Lower leg skin (tissue), 4 donors: ENCODE measurements around the gene FIZ1. TPM values are rescaled to one million over a fixed set of nuclear protein-coding genes. Genes with fewer than 3 reads are reported as not detected.

ENCODE experiments used
- DNase-seq, 2 donors: peaks; one replicate each; pipeline ENCODE4 v3.0.0-alpha.2; 2019; ENCODE audit warnings: low spot score in 2 of 2
- H3K4me3 ChIP-seq: fragments of 200-600 bp; sonication (generic); 2 replicates; pipeline ENCODE4 v1.5.1; 2017; ENCODE audit warnings: mild to moderate bottlenecking, low read depth; ENCODE audit not compliant: poor library complexity, severe bottlenecking
- CTCF ChIP-seq, 3 donors: fragments of 450-650 bp; IDR thresholded peaks; one replicate each; pipeline ENCODE4 v1.5.1; 2016; ENCODE audit warnings: antibody characterized with exemption in 3 of 3, mild to moderate bottlenecking in 3 of 3, moderate library complexity in 2 of 3
- POLR2A ChIP-seq, 2 donors: fragments of 450-650 bp; IDR thresholded peaks; one replicate each; pipeline ENCODE4 v1.6.1; 2016 to 2017; ENCODE audit warnings: antibody characterized with exemption in 2 of 2, mild to moderate bottlenecking in 1 of 2, moderate library complexity in 1 of 2
- WGBS, 2 donors: methylation state at CpG; one replicate each; pipeline ENCODE4 v1.1.5; 2018; 5-methylcytosine and 5-hydroxymethylcytosine counted together
- intact Hi-C: fragments of 100-400 bp; cut with DNase I; formaldehyde crosslinking; loops from one replicate; pipeline ENCODE4 v1.15.0; 2023; ENCODE audit warnings: low total_unique reads
- total RNA-seq, 4 donors: library from RNA; depleted of rRNA; stranded (reverse); fragments of >200 nt; gene quantifications; one replicate each; pipeline ENCODE4 v1.1.0, GENCODE V29; 2016

Gene FIZ1
- total RNA-seq, 4 donors from 2014 or later, result 5.9 to 14.3 (median 7.7) TPM

GRCh38 chr19:55644842-55645511, 45.7 kb upstream of the FIZ1 start:
- no peak for TF ChIP-seq CTCF (IDR thresholded peaks at IDR 0.05)
- no peak for TF ChIP-seq POLR2A (IDR thresholded peaks at IDR 0.05)
- WGBS, 2 donors, result 82 to 86% methylated on average over 28 of the region's 28 CpGs
- no peak for DNase-seq
- intact Hi-C loops, result loop anchor here (5.0 kb wide), 1 partner anchor 238 kb away; the partner anchor contains the start of gene UBE2S
- no peak overlapping the region for H3K4me3 ChIP-seq

GRCh38 chr19:55644191-55644833, 45.0 kb upstream of the FIZ1 start:
- no peak overlapping the region for H3K4me3 ChIP-seq
- no peak for DNase-seq
- intact Hi-C loops, result loop anchor here (5.0 kb wide), 1 partner anchor 237 kb away; the partner anchor contains the start of gene UBE2S
- TF ChIP-seq POLR2A (IDR thresholded peaks at IDR 0.05) (no peak), CTCF (IDR thresholded peaks at IDR 0.05) (no peak)
- 40 to 45% methylated on average over 12 of the region's 12 CpGs for WGBS, 2 donors

GRCh38 chr19:55643887-55644176, 44.5 kb upstream of the FIZ1 start:
- WGBS, 2 donors, result 0 to 1% methylated on average over 15 of the region's 15 CpGs
- H3K4me3 ChIP-seq, result peak overlapping the region; percentile 49
- TF ChIP-seq CTCF (IDR thresholded peaks at IDR 0.05) (no peak), POLR2A (IDR thresholded peaks at IDR 0.05) (no peak)
- intact Hi-C loops, result loop anchor here (5.0 kb wide), 1 partner anchor 237 kb away; the partner anchor contains the start of gene UBE2S
- DNase-seq, result no peak

GRCh38 chr19:55643003-55643886, 43.9 kb upstream of the FIZ1 start, which contains the start of gene ZNF581:
ZNF581 (plus strand) TSS chr19:55643649; CDS start chr19:55644572, 923 bp downstream.
- intact Hi-C loops, result loop anchor here (5.0 kb wide), 1 partner anchor 236 kb away; the partner anchor contains the start of gene UBE2S
- TF ChIP-seq POLR2A (IDR thresholded peaks at IDR 0.05) (no peak), CTCF (IDR thresholded peaks at IDR 0.05) (no peak)
- peak within 1 kb of the TSS; percentile 49 for H3K4me3 ChIP-seq
- peak; percentile 70 to 95 for DNase-seq
- WGBS, 2 donors, result 2 to 3% methylated on average over 46 to 56 of the region's 56 CpGs

GRCh38 chr19:55642153-55643002, 43.1 kb upstream of the FIZ1 start:
- TF ChIP-seq POLR2A (IDR thresholded peaks at IDR 0.05) (no peak), CTCF (IDR thresholded peaks at IDR 0.05) (no peak)
- DNase-seq, result no peak
- intact Hi-C loops, result loop anchor here (5.0 kb wide), 1 partner anchor 235 kb away; the partner anchor contains the start of gene UBE2S

More at GRCh38 chr19:55642153-55643002, 43.1 kb upstream of the FIZ1 start:
- 1 to 2% methylated on average over 35 to 43 of the region's 65 CpGs for WGBS, 2 donors
- H3K4me3 ChIP-seq, result no peak overlapping the region
